Liver (tissue), 9 donors: Measurements from ENCODE around the gene CERKL. TPM values are rescaled to one million over a fixed set of nuclear protein-coding genes. Genes with fewer than 3 reads are reported as not detected.

Source experiments
- DNase-seq: peaks from one replicate; pipeline ENCODE4 v3.0.0-alpha.2; 2017; ENCODE audit warnings: low spot score
- H3K27ac ChIP-seq, 2 donors: one replicate each; pipeline ENCODE4 v1.7.0; 2013; ENCODE audit warnings: inconsistent platforms in 2 of 2, low read length in 2 of 2, control low read depth in 1 of 2, low read depth in 1 of 2, mild to moderate bottlenecking in 1 of 2
- H3K27me3 ChIP-seq, 4 donors: one replicate each; pipeline versions ENCODE4 v1.6.1 to v1.7.0; 2013; ENCODE audit warnings: low read length in 3 of 4, inconsistent platforms in 1 of 4, mild to moderate bottlenecking in 1 of 4, moderate library complexity in 1 of 4; ENCODE audit not compliant: control insufficient read depth in 4 of 4, insufficient read depth in 4 of 4
- H3K36me3 ChIP-seq, 4 donors: one replicate each; pipeline versions ENCODE4 v1.6.1 to v1.7.0; 2013; ENCODE audit warnings: low read length in 3 of 4, mild to moderate bottlenecking in 3 of 4, low read depth in 1 of 4, moderate library complexity in 1 of 4; ENCODE audit not compliant: control insufficient read depth in 4 of 4, insufficient read depth in 3 of 4
- H3K4me1 ChIP-seq, 4 donors: one replicate each; pipeline versions ENCODE4 v1.6.1 to v1.7.0; 2013; ENCODE audit warnings: low read length in 3 of 4, mild to moderate bottlenecking in 3 of 4, moderate library complexity in 1 of 4; ENCODE audit not compliant: control insufficient read depth in 4 of 4, insufficient read depth in 4 of 4
- H3K4me3 ChIP-seq, 3 donors: one replicate each; pipeline versions ENCODE4 v1.6.1 to v1.7.0; 2013; ENCODE audit warnings: low read length in 3 of 3, control low read depth in 1 of 3, low read depth in 1 of 3, mild to moderate bottlenecking in 1 of 3
- H3K9ac ChIP-seq, 2 donors: one replicate each; pipeline ENCODE4 v1.7.0; 2013; ENCODE audit warnings: low read length in 2 of 2, mild to moderate bottlenecking in 2 of 2, moderate library complexity in 2 of 2, control low read depth in 1 of 2, low read depth in 1 of 2
- H3K9me3 ChIP-seq, 4 donors: one replicate each; pipeline versions ENCODE4 v1.6.1 to v1.7.0; 2013; ENCODE audit warnings: low read length in 3 of 4; ENCODE audit not compliant: control insufficient read depth in 4 of 4
- CTCF ChIP-seq: fragments of 150-350 bp; IDR thresholded peaks from 2 replicates; pipeline ENCODE4 v1.5.1; 2017; ENCODE audit warnings: improper control_type of control experiment, low read depth, low read length; ENCODE audit not compliant: missing input control
- FOXA1 ChIP-seq: IDR thresholded peaks from 2 replicates; pipeline ENCODE4 v1.6.1; 2016; ENCODE audit warnings: antibody characterized with exemption
- FOXA2 ChIP-seq: IDR thresholded peaks from 2 replicates; pipeline ENCODE4 v1.6.1; 2016; ENCODE audit warnings: antibody characterized with exemption
- HNF4A ChIP-seq, 2 donors: conservative IDR thresholded peaks; 2 replicates each; pipeline ENCODE4 v1.6.1; 2016; ENCODE audit warnings: antibody characterized with exemption in 2 of 2, mild to moderate bottlenecking in 2 of 2
- JUND ChIP-seq, 2 donors: IDR thresholded peaks; 2 replicates each; pipeline ENCODE4 v1.6.1; 2016; ENCODE audit warnings: antibody characterized with exemption in 2 of 2
- MAX ChIP-seq: IDR thresholded peaks from 2 replicates; pipeline ENCODE4 v1.6.1; 2016; ENCODE audit warnings: antibody characterized with exemption
- RAD21 ChIP-seq, 2 donors: IDR thresholded peaks; 2 replicates each; pipeline ENCODE4 v1.6.1; 2016; ENCODE audit warnings: antibody characterized with exemption in 2 of 2, mild to moderate bottlenecking in 2 of 2
- SP1 ChIP-seq: IDR thresholded peaks from 2 replicates; pipeline ENCODE4 v1.6.1; 2018; ENCODE audit warnings: antibody characterized with exemption, mild to moderate bottlenecking
- YY1 ChIP-seq: IDR thresholded peaks from 2 replicates; pipeline ENCODE4 v1.6.1; 2016; ENCODE audit warnings: antibody characterized with exemption, mild to moderate bottlenecking
- WGBS: extraction: QIAGEN DNeasy Blood & Tissue Kit; methylation state at CpG from one replicate; pipeline ENCODE4 v1.1.7; 2013; 5-methylcytosine and 5-hydroxymethylcytosine counted together
- polyA plus RNA-seq, 2 donors: library from polyadenylated mRNA; stranded (reverse) in 1 of 2; unstranded in 1 of 2; fragments of 200-250 nt in 1 of 2; fragments of >200 nt in 1 of 2; fragmentation: Nextera tagmentation in 1 of 2; extraction: Ambion mirVana in 1 of 2; gene quantifications; one replicate each; pipeline versions ENCODE4 v1.2.1 to v1.2.3, GENCODE V29; 2013 to 2015
- total RNA-seq, 2 donors: library from RNA; depleted of rRNA; stranded (reverse); fragments of >200 nt; gene quantifications; one replicate each; pipeline ENCODE4 v1.2.3, GENCODE V29; 2014
- TF ChIP-seq, protein P1 (sequence below): IDR thresholded peaks from 2 replicates; pipeline ENCODE4 v1.6.1; 2016; ENCODE audit warnings: antibody characterized with exemption, mild to moderate bottlenecking
- TF ChIP-seq, protein P2 (sequence below): IDR thresholded peaks from 2 replicates; pipeline ENCODE4 v1.6.1; 2016; ENCODE audit warnings: antibody characterized with exemption
- TF ChIP-seq, protein P3 (sequence below): IDR thresholded peaks from 2 replicates; pipeline ENCODE4 v1.6.1; 2016; ENCODE audit warnings: antibody characterized with exemption
- donor health status: healthy.
- donor health status: healthy.
- donor health status: healthy.
- donor health status: healthy.
- donor health status: healthy.

The CERKL gene
- total and polyA plus RNA-seq, 4 donors: 0.50 to 0.79 TPM; not detected in 2

- Histone ChIP-seq H3K4me1 (no peaks in the 10 kb centered on the region), H3K27me3 (peaks cover 0 to 7% (median 0%) of the 10 kb centered on the region in 4 donors), H3K27ac (no peak overlapping the region), H3K9ac (no peak overlapping the region), H3K4me3 (no peak overlapping the region), H3K9me3 (no peaks in the 10 kb centered on the region), H3K36me3 (no peaks in the 10 kb centered on the region)
- no peak for DNase-seq
- WGBS: 54% methylated on average over 5 of the region's 5 CpGs
- TF ChIP-seq, protein P1, sequence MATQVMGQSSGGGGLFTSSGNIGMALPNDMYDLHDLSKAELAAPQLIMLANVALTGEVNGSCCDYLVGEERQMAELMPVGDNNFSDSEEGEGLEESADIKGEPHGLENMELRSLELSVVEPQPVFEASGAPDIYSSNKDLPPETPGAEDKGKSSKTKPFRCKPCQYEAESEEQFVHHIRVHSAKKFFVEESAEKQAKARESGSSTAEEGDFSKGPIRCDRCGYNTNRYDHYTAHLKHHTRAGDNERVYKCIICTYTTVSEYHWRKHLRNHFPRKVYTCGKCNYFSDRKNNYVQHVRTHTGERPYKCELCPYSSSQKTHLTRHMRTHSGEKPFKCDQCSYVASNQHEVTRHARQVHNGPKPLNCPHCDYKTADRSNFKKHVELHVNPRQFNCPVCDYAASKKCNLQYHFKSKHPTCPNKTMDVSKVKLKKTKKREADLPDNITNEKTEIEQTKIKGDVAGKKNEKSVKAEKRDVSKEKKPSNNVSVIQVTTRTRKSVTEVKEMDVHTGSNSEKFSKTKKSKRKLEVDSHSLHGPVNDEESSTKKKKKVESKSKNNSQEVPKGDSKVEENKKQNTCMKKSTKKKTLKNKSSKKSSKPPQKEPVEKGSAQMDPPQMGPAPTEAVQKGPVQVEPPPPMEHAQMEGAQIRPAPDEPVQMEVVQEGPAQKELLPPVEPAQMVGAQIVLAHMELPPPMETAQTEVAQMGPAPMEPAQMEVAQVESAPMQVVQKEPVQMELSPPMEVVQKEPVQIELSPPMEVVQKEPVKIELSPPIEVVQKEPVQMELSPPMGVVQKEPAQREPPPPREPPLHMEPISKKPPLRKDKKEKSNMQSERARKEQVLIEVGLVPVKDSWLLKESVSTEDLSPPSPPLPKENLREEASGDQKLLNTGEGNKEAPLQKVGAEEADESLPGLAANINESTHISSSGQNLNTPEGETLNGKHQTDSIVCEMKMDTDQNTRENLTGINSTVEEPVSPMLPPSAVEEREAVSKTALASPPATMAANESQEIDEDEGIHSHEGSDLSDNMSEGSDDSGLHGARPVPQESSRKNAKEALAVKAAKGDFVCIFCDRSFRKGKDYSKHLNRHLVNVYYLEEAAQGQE: no peak
- TF ChIP-seq, protein P2, sequence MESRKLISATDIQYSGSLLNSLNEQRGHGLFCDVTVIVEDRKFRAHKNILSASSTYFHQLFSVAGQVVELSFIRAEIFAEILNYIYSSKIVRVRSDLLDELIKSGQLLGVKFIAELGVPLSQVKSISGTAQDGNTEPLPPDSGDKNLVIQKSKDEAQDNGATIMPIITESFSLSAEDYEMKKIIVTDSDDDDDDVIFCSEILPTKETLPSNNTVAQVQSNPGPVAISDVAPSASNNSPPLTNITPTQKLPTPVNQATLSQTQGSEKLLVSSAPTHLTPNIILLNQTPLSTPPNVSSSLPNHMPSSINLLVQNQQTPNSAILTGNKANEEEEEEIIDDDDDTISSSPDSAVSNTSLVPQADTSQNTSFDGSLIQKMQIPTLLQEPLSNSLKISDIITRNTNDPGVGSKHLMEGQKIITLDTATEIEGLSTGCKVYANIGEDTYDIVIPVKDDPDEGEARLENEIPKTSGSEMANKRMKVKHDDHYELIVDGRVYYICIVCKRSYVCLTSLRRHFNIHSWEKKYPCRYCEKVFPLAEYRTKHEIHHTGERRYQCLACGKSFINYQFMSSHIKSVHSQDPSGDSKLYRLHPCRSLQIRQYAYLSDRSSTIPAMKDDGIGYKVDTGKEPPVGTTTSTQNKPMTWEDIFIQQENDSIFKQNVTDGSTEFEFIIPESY: no peak
- TF ChIP-seq JUND (IDR thresholded peaks at IDR 0.05): no peak
- no peak for TF ChIP-seq FOXA1
- no peak for TF ChIP-seq MAX
- TF ChIP-seq CTCF: no peak
- TF ChIP-seq FOXA2: no peak
Observed at GRCh38 chr2:181576431-181576830, 80.5 kb downstream of the CERKL start.

GRCh38 chr2:181575650-181576025 lies 81.3 kb downstream of the CERKL start:
- no peak overlapping the region for H3K27ac ChIP-seq
- H3K9me3 ChIP-seq: no peaks in the 10 kb centered on the region
- TF ChIP-seq YY1: no peak
- no peak for TF ChIP-seq HNF4A (conservative IDR thresholded peaks at IDR 0.05)
- no peak for TF ChIP-seq SP1
- TF ChIP-seq CTCF: no peak
- TF ChIP-seq FOXA2: no peak
- no peak for TF ChIP-seq RAD21 (IDR thresholded peaks at IDR 0.05)
- TF ChIP-seq MAX: no peak
- TF ChIP-seq, protein P1: no peak
- TF ChIP-seq, protein P3, sequence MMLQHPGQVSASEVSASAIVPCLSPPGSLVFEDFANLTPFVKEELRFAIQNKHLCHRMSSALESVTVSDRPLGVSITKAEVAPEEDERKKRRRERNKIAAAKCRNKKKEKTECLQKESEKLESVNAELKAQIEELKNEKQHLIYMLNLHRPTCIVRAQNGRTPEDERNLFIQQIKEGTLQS: no peak
- TF ChIP-seq JUND (IDR thresholded peaks at IDR 0.05): no peak
- no peak overlapping the region for H3K4me3 ChIP-seq
- DNase-seq: no peak
- 51% methylated on average over 2 of the region's 2 CpGs for WGBS
- no peak overlapping the region for H3K9ac ChIP-seq
- H3K27me3 ChIP-seq: peaks cover 0 to 7% (median 0%) of the 10 kb centered on the region in 4 donors
- no peaks in the 10 kb centered on the region for H3K4me1 ChIP-seq
- no peaks in the 10 kb centered on the region for H3K36me3 ChIP-seq
